ENCODE measurements around the gene CFAP299.
"Not testable (repeated sequence)": the region's sequence is repeated elsewhere in the genome, so short reads cannot be mapped to it uniquely, and the experiment has no call there.

CFAP299 gene

GRCh38 chr4:80331693-80332092 lies 3.8 kb upstream of the CFAP299 start:
- no peak for DNase-seq

- peak; percentile 28 for DNase-seq
Measured at GRCh38 chr4:80333121-80333520, 2.4 kb upstream of the CFAP299 start.

- DNase-seq, result no peak
Measured at GRCh38 chr4:80334568-80334967, 962 bp upstream of the CFAP299 start.

GRCh38 chr4:80335226-80335553 lies 340 bp upstream of the CFAP299 start:
- DNase-seq, result no peak

DNA sequence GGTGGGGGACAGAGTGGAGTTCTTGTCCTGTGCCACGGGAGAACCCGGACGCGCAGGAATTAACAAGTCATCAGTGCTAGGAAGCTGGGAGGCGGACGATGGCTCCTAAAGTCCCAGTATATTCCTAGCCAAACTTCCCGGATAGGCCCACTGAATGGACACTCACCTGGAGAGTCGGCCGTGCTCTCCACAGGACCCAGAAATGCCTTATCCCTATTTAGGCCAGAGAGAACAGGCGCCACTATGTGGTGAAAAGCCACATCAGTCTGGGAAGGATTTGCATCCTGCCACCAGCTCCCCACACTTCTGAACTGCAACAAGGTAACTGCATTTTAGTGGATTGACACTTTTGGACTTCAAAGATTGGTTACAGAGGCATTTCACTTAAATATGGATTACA lies 1.1 kb downstream of the CFAP299 start:
- DNase-seq, result peak; percentile 37

GRCh38 chr4:80340036-80340435 lies 4.5 kb downstream of the CFAP299 start:
- DNase-seq, result no peak

GRCh38 chr4:80342684-80343083 lies 7.2 kb downstream of the CFAP299 start:
- DNase-seq, result not testable (repeated sequence)

DNA sequence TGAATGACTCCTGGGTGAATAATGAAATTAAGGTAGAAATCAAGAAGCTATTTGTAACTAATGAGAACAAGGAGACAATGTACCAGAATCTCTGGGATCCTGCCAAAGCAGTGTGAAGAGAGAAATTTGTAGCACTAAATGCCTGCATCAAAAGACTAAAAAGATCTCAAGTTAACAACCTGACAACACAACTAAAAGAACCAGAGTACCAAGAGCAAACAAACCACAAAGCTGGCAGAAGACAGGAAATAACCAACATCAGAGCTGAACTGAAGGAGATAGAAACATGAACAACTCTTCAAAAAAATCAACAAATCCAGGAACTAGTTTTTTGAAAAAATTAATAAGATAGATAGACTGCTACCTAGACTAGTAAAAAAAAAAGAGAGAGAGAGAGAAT lies 8.4 kb downstream of the CFAP299 start:
- no peak for DNase-seq

- no peak for DNase-seq
Measured at GRCh38 chr4:80360084-80360483, 24.6 kb downstream of the CFAP299 start.

GRCh38 chr4:80360900-80361299 lies 25.4 kb downstream of the CFAP299 start:
- no peak for DNase-seq

GRCh38 chr4:80361329-80361900 lies 25.9 kb downstream of the CFAP299 start:
- peak; percentile 43 for DNase-seq

GRCh38 chr4:80362578-80363181 lies 27.1 kb downstream of the CFAP299 start:
- DNase-seq, result peak; percentile 46

- peak; percentile 73 for DNase-seq
Measured at GRCh38 chr4:80365928-80366327, 30.4 kb downstream of the CFAP299 start.

GRCh38 chr4:80367737-80368136 lies 32.2 kb downstream of the CFAP299 start:
- DNase-seq, result no peak

- DNase-seq, result no peak
Measured at GRCh38 chr4:80370635-80371034, 35.1 kb downstream of the CFAP299 start.

DNA sequence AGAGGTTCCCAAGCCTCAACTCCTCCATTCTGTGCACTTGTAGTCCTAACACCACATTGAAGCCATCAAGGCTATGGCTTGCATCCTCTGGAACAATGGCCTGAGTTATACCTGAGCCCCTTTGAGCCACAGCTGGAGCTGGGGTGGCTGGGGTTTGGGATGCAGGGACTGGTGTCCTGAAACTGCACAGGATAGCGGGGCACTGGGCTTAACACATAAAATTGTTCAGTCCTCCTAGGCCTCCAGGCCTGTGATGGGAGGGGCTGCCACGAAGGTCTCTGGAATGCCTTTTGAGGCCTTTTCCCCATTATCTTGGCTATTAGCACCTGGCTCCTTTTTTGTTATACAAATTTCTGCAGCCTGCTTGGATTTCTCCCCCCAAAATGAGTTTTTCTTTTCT lies 35.5 kb downstream of the CFAP299 start:
- DNase-seq, result no peak

DNA sequence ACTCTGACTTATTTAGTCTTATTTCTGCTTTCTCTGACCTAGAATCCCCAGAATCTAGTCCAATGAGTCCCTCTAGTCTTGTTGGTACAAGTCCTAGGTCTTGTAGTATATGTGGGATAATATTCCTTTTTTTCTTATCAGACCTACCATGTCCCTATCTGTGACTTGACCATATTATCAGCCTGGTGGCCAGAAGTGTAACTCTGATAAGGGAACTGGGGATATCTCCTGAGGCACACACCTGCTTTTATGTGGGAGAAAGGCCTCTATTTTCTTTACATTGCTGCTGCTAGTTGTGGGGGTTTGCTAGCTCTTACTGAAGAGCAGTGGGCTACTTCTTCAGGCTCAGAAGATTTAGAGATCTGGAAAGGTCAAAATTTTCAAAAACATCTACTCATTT lies 38.6 kb downstream of the CFAP299 start:
- DNase-seq, result no peak

GRCh38 chr4:80382090-80382832 lies 46.7 kb downstream of the CFAP299 start:
- no peak for DNase-seq

DNA sequence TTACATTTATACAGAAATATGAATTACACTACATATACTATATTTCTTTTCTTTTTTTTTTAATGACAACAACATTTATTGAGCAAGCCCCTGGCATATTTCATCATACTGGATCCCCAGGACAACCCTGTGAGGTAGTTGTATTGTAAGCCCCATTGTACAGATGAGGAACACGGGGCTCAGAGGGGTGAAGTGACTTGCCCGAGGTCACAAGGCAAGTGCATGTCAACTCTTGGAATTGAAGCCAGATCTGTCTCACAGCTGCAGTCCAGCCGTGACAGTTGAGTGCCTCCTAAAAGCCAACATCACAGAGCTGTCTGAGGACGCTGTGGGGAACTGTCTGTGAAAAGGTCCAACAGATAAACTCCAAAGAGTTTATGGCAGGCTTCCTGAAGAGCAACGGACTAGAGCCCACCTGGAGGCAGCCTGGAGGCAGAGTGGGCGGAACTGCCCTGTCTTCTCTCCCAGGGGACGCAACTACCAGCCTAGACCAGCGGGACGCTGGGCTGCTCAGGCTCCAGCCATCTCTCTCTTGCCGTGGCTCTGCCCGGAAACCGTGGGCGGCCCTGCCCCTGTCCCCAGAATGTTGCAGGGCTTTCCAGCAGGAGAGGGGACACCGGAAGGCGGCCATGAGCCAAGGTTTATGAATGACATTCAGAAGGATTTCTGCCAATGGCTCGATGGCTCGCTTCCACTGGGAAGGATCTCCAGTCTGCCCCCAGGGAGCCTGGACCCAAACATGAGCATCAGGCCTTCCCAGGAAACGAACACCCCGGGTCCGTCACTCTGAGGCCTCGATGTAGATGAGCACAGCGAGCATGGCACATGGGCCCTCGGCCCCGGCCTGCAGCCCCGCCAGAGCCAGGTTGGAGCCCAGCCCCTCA lies 50.1 kb downstream of the CFAP299 start:
- DNase-seq, result no peak

DNA sequence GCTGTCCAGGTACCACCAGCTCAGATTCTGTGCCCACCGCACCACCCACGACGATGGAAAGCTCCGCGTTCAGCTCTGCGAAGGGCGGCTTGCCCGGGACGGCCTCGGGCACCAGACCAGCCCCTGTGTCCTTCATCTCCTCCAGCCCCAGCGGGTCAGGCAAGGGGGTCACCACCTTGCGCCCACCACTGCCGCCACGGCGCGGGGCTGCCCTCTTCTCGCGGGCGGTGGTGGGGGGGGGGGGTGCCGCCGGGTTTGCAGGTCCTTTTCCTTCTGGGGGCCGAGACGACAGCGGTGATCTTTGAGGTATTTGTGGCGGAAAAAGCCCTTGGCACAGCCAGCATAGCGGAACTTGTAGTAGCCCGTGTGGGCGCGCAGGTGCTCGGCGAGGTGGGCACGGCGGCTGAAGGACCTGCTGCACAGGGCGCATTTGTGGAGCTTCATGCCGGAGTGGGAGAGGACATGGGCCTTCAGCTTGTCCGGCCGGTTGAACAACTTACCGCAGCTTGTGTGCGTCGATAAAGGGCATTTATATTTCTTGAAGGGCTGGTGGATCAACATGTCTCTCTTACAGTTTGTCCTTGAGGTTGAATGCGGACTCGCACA lies 50.9 kb downstream of the CFAP299 start:
- DNase-seq, result no peak

GRCh38 chr4:80387390-80388283 lies 52.1 kb downstream of the CFAP299 start:
- no peak for DNase-seq

- DNase-seq, result no peak
Measured at GRCh38 chr4:80388284-80388607, 52.7 kb downstream of the CFAP299 start.

Measured in fibroblast of skin of scalp (primary cell).